Stimulated activated CD8-positive, alpha-beta memory T cell treated with anti-CD3 and anti-CD28 coated beads, Interleukin-15, amount 100 ng/mL, for 4 hours (primary cell): ENCODE measurements around the gene CALD1.

Experiments
- DNase-seq, 2 donors: peaks; one replicate each; pipeline ENCODE4 v3.0.0-alpha.2; 2020; ENCODE audit warnings: low read depth in 2 of 2

The CALD1 gene

DNA sequence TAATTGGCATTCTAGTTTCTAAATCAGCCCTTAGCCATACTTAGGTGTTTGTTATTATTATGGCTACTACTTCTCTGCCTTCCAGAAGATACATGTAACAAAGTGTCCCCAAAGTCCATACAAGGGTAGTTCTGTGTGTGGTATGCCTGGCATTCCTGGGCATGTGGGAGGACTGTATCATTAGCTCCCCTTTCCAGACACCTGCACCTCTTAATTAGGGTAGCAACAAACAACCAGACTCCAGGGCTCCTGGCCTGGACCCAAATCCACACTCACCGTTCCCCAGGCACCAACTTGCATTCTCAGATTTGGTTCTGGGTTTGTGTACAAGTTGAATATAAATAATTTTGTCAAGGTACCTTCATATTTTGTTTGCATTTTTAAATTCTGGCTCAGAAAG lies 15.5 kb upstream of the CALD1 start:
- no peak for DNase-seq

DNA sequence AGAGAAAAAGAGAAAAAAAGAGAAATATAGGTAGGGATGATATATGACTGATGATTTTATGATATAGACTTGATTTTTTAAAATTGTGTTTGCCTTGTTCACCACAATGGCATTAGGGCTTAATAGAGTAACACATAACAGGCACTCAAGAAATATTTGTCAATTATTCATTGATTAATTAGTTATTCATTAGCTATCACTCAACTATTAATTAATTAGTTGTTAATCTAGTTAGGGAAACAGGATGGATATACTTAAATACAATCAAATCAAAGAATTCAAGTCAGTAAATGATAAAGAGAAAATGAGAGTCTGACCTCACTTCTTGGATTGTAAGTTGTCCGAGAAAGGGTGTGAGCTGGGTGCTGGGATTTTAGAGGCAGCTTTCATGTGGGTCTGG lies 15.1 kb upstream of the CALD1 start:
- no peak for DNase-seq

DNA sequence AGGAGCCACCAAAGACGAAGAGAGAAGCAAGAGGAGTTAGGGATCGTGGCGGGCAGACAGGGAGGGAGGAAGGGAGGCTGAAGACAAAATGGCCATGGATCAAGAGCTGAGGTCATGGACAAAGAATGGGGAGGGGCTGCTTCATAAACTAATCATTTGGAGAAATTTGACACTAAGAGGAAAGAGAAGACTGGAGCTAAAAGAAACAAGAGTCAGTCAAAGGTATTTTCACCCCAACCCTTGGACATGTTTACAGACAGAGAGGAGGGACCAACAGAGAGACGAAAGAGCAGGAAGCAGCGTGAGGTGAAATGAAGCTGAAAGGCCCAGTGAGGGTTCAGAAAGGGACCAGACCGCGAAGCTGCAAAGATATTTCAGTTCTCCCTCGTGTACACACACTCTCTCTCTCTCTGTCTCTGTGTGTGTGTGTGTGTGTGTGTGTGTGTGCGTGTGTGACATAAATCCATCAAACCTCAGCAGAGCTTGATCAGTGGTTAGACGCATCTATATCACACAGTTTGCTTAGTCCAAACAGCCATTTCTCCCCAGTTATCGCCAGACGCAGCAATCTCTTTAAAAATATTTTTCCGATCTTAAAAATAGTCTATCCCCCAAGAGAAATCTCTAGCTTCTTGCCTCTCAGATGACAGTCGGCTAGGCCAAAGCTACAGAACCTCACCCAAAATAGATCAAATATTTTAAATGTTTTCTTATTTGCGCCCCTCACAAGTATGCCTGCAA lies 12.5 kb upstream of the CALD1 start:
- no peak for DNase-seq

DNA sequence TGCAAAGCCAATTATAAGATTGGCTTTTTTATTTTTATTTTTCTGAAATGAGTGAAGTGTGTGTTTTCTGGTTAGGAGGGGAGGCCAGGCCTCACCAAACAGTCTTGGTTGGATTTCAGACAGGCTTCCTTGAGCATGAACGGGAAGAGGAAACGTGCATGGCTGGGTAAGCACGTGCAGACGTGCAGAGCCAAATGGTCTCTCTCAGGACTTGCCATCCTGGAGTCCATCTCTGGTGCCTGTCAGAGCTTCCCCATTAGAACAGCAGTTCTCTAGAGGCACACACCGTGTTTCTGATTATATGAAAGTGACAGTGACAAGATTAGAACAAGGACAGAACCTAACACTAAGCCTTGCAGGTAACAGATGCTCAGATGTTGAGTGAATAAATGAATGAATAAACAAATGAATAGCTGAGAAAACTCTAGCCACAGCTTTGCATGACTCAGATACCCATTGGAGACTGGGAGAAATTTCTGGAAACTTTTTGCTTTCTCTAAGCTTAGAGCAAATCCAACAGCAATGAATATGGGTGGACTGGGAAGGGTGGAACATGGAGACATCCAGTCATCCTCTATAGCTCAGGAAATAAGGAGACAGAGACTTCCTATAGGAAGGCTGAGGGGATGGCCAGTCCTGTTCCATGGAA lies 11.8 kb upstream of the CALD1 start:
- no peak for DNase-seq

DNA sequence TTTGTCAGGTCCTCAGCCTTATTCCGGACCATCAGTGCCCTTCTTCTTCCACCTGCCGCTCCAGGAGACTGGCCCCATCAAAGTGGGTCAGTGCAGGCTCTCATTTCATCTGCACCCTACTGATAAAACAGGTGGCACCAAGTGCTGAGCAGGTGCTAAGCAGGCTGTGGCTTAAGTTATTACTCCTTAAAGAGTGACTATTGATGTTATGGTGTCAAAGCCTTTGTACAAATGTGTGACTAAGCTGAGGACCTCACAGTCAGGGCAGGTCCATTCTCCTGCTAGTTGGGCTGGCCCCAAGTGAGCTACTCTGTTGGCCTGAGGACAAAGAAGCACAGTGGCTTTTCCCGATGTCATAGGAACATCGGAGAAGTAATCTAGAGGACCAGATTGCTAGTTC lies 11.2 kb upstream of the CALD1 start:
- DNase-seq = no peak

DNA sequence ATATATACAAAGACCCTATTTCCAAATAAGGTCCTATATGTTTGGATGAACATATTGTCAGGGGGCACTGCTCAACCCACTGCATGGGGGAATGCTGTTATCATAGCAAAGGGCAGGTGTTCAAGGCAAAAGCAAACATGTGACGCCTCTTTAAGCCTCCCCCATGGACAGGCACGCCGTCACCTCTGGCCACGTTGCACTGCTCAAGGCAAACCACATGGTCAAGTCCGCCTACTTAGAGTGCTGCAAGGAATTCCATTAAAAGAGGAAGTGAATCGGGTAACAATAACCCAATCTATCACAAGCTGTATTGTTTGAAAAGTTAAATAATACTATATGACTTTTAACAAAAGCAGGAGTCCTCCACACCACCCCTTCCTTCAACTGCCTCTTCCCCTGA lies 8.8 kb upstream of the CALD1 start:
- DNase-seq = no peak

DNA sequence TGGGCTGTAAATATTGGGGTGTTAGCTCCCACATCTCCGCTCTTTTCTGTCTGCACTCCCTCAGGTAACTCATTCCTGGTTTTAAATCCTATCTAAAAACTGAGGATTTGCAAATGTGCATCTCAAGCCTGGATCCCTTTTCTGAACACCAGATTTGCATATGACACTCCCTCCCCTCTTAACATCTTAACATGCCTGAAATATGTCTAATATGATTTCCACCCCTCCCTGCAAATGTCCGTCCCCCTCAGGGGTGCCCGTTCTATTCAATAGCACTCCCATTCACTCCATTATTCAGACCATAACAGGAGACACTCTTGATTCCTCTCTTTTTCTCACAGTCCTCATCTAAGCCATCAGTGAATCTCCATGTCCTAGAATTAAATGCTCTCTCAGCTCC lies 8.3 kb upstream of the CALD1 start:
- DNase-seq = no peak

DNA sequence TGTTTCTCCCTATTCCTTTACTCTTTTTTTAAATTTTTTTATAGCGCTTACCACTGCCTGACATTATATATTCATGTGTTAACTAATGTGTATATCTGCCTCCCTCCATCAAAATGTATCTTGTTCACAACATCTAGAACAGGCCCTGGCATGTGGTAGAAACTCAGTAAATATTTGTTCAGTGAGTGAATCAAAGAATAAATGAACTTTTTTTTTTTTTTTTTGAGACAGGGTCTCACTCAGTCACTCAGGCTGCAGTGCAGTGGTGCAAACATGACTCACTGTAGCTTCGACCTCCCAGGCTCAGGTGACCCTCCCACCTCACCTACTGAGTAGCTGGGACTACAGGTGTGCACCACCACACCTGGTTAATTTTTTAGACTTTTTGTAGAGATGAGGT lies 7.5 kb upstream of the CALD1 start:
- DNase-seq = no peak

DNA sequence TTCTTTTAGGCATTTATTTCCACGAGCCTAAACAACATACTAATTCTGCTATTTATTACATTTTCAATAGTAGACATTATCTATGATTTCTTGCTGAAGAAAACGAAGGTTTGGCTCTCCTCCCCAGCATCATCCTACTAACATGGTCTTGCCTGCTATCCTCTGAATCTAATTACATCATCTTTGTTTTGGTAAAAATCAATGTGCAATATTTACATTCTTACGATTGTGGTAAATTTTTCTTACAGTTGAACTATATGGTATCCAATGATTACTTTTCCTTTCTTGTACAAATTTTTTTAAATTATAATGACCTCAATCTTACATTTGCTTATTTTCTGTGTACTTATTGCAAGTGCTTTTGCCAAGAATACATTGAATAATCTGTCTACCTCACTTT lies 7.0 kb upstream of the CALD1 start:
- DNase-seq = no peak

DNA sequence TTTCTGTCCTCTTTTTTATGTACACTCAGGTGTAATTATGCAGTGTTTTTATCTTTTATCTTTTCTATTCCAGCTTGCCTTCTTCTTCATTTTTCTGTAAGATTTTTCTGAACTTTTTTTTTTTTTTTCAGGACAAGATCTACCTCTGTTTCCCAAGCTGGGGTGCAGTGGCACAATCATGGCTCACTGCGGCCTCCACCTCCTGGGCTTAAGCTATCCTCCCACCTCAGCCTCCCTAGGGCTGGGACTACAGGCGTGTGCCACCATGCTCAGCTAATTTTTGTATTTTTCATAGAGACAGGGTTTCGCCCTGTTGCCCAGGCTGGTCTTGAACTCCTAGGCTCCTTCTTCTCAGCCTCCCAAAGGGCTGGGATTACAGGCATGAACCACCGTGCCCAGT lies 6.3 kb upstream of the CALD1 start:
- no peak for DNase-seq

DNA sequence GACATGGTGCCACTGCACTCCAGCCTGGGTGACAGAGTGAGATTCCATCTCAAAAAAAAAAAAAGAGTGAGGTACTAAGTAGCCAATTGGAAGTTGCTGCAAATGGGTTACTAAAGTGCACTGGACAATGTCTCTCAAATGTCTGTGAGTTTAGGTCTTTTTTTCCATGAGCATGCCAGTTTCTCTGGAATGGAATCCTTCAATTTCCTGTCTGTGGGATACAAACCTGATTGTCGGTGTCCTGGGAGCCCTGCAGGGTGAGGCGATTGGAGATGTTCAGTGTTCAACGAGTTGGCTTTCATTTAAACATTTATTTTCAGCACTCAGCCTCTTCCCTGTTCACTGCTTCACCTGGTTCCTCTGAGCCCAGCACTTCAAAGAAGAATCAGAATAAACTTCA lies 5.3 kb upstream of the CALD1 start:
- no peak for DNase-seq

DNA sequence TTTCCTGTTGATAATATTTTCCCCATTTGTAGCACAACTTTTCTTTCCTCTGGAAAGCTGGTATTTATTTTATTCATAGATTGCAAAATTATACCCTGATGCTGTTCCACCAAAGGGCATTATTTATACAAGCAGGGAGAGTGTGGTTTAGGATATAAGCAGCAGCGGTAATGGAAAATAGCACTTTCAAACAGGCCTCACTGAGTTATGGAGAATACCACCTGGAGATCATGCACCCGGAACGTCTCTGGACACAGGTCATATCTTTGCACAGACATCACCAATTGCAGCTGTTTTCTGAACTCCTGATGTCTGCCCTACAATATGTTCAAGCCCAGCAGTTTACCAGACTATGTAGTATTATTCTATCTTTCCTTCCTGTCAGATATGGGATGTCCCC lies 2.0 kb upstream of the CALD1 start:
- DNase-seq = no peak

DNA sequence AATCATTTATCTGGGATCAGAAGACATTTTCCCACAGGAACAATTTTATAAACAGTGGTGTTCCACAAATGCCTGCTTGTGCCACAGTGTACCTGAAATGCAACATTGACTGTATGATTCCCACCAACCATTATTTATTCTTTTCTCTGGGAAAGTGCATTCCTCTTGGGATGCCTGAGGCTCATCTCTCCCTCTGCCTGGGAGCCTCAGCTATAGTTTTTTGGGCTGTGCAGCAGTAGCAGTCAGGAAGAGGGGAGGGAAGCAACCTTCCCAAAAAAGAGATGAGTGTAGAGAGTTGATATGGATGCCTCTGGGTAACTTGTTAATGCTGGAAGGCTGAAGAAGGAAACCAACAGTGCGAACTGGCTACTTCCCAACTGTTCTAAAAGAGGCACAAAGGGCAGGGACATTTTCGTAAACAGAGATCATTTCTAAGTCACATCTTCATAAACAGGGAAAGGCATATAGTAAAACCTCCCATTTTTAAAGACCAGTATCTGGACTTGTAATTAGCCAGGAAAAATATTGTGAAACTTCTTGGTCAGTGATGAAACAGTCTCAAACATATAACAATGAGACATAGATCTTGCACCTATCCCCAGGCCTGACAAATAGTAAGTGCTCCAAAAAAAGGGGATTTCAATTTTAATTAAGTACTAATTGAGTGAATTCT lies 1.4 kb upstream of the CALD1 start:
- no peak for DNase-seq

DNA sequence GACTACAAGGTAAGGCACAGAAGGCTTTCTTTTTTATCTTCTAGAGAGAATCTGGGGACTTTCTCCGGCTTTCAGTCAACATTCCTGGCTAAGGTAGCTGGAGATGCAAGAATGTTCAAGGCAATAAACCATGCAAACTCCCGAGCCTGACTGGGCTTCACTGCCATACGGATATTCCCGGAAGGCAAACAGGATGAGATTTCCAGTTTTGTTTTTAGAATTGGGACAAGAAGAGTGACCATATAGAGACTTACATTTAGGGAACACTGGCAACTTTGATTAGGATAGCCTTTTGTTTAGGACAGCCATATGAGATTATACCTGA lies 269 bp downstream of the CALD1 start:
- DNase-seq = no peak

DNA sequence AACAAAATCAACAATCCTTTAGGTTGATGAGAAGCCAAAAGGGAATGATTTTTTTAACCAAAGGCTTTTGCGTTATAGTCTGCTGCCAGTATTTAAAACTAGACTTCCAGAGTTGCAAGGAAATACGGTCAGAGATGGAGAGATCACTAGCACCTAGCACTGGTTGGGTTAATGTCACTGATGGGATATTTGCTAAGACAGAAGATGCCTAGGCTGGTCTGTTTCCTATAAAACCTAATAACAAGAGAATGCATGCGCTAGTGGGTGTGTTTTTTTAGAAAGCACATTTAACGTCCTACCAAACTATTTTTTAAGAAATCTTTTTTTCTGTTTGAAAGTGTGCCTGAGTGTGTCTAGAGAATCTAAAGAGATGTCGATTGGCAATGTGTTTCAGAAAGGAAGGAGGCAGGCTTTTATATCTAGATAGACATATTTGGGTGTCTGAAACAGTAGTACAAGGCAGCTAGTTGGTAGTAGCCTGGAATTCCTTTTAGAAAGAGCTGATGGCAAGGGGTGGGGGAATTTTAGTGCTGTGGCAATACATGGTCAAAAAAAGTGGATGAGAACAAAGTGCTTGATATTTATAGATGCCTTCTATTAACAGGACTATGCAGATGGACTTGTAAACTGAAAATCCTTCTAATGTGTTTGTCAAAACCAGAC lies 863 bp downstream of the CALD1 start:
- DNase-seq = no peak

DNA sequence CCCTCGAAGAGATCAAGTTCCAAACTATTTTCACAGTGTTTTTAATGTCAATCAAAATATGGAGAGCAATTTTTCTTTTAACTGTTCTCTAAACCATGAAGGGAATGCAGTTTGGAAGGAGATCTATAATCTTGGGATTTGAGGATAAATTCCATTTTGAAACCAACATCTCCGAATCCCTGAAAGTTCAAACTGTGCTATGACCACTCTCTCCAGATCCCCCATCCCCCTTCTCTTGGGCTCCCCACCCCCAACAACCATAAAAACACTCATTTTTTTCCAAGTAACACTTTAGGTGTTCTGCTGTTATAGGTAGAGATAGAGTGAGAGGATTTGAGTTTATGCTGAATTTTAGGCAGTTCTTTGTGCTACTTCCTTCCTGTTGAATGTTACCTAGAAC lies 1.7 kb downstream of the CALD1 start:
- no peak for DNase-seq

DNA sequence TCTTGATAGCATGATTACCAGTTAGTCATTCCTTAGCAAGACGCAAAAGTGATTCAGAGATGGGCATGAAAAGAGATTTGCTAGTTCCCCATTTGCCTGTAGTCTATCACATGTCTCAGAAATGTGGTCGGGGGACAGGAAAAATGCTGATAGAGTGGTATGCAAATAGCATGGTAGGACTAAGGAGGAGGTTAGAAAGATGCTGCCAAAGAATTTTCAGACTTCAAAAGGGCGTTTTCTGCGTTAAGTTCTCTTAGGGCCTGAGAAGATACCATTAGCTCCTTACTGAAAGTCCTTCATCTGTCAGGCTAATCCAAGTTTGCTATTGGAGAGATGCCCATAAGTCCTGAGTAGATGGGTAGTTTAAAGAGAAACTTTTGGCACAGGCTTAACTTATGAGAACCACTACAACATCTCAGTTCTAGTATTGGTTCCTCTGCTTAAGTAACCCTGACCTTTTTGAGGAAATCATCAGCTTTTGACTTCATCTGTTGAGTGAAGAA lies 2.7 kb downstream of the CALD1 start:
- DNase-seq = no peak

DNA sequence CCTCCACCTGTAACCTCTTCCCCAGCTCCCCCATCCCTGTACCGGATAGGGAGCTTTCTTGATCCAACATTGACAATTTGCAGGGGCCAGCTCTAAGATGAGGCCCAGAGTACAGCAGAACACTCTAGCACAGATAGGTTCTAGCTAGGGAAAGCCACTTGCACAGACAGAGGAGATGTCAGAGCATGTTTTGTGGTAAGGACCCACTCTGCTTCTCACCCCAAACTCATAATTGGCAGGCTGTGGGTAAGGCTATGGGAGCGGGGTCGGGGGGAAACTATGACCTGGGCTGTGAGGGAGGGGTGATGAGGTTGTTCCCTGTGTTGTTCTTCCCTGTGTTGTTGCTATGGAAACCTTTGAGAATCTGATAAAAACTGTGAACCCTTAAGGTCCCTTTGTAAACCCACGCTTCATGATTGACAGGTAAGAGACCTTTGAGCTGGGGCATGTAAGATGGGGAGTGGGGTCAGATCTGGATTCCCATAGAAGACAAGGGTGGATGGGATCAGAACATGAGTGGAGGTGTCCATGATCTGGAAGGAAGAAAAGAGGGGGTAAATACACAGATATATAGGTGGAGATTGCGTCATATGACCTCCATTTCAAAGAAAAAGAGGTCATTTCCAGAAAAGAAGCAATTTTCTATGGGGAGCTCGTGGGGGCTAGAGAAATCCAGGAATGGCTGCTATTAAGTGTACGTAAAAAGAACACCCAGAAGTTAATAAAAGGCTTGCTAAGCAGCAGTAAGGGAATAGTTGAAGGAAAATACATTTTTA lies 4.0 kb downstream of the CALD1 start:
- no peak for DNase-seq

DNA sequence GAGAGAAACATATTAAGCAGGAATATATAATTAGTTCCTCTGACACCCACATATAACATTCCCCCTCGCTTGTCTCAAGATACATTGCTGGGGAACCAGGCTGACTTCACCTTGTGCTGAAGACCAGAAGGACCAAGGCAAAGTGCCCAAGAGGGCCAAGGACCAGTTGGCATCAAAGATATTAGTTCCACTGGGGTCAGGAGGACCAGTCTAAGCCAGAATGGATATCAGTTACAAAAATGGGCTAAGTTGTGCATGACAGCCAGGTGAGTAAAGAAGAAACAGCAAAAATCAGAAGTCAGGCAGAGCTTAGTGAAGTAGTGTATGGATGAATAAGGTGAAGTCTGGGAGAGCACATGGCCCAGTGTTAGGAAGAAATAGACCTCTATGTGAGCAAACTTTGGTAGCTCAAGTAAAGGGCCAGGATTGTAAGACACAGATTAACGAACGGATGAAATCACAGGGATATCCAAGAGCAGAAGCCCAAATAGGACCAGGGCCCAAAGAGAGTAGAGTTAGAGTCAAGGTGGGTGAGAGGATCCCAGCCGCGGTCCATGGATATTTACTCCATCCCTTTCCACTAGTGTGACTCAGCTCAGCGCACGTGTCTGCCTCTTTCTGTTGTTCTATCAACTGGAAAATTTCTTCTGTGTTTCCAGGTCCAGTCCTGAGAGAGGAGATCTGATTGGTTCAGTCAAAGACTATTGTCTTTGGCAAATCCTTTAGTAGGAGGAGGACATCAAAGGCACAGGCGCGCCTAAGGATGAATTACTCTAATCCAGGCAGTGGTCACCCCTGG lies 5.0 kb downstream of the CALD1 start:
- no peak for DNase-seq

DNA sequence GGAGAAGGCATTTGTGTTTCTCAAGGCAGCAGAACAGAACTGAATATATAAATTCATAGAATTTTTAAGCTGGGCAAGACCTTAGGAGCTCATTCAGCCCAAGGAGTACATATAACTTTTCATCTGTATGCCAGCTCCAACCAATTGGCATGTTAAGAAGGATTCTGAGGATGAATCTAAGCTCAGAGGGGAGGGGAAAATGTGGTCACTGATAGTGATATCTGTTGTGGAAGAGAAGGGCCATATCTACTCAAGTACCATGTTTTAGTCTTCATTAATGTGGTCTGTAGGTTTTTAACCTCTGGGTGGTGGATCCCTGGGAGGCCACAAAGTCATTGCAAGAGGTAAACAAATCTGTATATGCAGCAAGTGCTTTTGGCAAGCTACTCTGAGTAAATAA lies 6.4 kb downstream of the CALD1 start:
- no peak for DNase-seq

DNA sequence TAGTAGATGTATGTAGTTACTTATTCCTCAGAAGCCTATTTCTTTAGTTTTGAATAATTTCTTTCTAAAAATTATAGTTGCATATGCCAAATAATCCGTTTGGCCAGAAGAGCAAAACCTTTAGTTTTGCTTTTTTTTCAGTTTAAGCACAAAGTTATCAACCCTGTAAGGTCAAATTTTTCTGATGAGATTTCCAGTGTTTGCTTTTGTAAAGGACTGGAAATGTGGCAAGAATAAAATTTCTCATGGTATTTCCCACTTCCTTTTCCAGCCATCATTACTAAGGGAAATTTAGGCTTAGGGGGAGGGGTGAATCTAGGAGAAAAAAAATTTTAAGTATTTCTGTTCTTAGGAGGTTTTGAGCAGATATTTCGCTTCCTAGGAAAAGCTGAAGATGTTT lies 7.6 kb downstream of the CALD1 start:
- no peak for DNase-seq
